ENCODE data around the gene PARP11. TPM values are rescaled to one million over a fixed set of nuclear protein-coding genes. Genes with fewer than 3 reads are reported as not detected.

Gene PARP11
- total and polyA plus RNA-seq, 2 donors (not counting 3 experiments of a cell fraction or from before 2014, with no cell fraction given), result 3.0 to 4.9 TPM

- no peaks in the 10 kb centered on the region for H3K36me3 ChIP-seq (ENCODE audit: control insufficient read depth in 2 of 2, extremely low read depth in 1 of 2, insufficient read depth in 2 of 2, low read length in 2 of 2)
- DNase-seq (ENCODE audit: low read depth, low spot score) (no peak), FAIRE-seq (no peak)
- dilution Hi-C loops (cut with MboI; ENCODE audit: extremely low pct_ligation_motif_present, low sequenced_read_pairs) (no loop called here), intact Hi-C loops (cut with micrococcal nuclease) (no loop called here)
- H3K27me3 ChIP-seq (ENCODE audit: control insufficient read depth in 2 of 2, insufficient read depth in 2 of 2, low read length in 2 of 2), result no peaks in the 10 kb centered on the region
- POLR2A ChIA-PET, result no interaction called here
- H3K4me2 ChIP-seq (ENCODE audit: insufficient read depth, low read length), result no peak overlapping the region
- H3K9ac ChIP-seq (replicated peaks; ENCODE audit: extremely low read depth, insufficient read depth, low read length), result no peak overlapping the region
- no peak overlapping the region for H3K4me3 ChIP-seq (replicated peaks in 1 of 3; ENCODE audit: insufficient read depth in 1 of 3, low read depth in 1 of 3, low read length in 3 of 3)
- no peak for TF ChIP-seq GATA2 (IDR thresholded peaks at IDR 0.05; ENCODE audit: insufficient read depth, insufficient read length, low read depth, low read length)
- TF ChIP-seq POLR2A (IDR thresholded peaks at IDR 0.05; ENCODE audit: low read depth, low read length), result no peak
- no peak for TF ChIP-seq POLR2AphosphoS5 (IDR thresholded peaks at IDR 0.05; ENCODE audit: insufficient read depth, low read depth, low read length)
- TF ChIP-seq, protein P1, sequence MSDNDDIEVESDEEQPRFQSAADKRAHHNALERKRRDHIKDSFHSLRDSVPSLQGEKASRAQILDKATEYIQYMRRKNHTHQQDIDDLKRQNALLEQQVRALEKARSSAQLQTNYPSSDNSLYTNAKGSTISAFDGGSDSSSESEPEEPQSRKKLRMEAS (IDR thresholded peaks at IDR 0.05; ENCODE audit: insufficient read depth, insufficient read length), result no peak
- no peak for TF ChIP-seq MYC (IDR thresholded peaks at IDR 0.05; ENCODE audit: low read depth, low read length)
- CTCF ChIA-PET, result no interaction called here
- H2AFZ ChIP-seq (ENCODE audit: low read depth, low read length), result no peak overlapping the region
- BruUV-seq (replicated peaks), result no TSS peak
- no peaks in the 10 kb centered on the region for H3K9me3 ChIP-seq (replicated peaks; ENCODE audit: control insufficient read depth, insufficient read depth, low read length)
- no peaks in the 10 kb centered on the region for H3K9me1 ChIP-seq (replicated peaks; ENCODE audit: control insufficient read depth, extremely low read depth, insufficient read depth, low read length)
- peaks cover 13% of the 10 kb centered on the region for H3K4me1 ChIP-seq (ENCODE audit: control insufficient read depth, extremely low read depth, insufficient read depth, low read length)
- H4K20me1 ChIP-seq (replicated peaks; ENCODE audit: control insufficient read depth, extremely low read depth, insufficient read depth, low read length), result no peaks in the 10 kb centered on the region
- no peak overlapping the region for H3K27ac ChIP-seq (ENCODE audit: insufficient read depth, low read depth, low read length)
- no peaks in the 10 kb centered on the region for H3K79me2 ChIP-seq (ENCODE audit: control insufficient read depth, insufficient read depth, low read length)
These were observed 3.8 kb downstream of the PARP11 start for GRCh38 chr12:3869433-3869832.

DNA sequence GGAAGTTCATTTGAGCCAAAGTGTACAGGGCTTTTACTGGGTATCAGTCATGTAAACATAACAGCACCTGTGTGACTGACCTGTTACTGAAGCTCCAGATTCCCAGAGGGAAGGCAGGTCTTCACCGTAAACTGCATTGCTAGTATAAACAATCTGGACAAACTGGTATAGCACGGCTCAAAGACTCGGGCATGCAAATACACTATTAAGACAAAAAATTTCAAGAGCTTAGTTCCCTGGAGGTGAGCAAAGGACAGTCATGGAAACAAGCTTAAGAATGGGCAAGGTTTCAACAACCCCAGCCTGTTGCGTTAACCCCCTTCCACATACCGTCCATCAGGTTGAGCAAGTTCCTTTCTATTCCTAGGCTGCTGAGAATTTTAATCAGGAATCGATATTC lies 9.4 kb downstream of the PARP11 start:
- Histone ChIP-seq H3K4me2 (ENCODE audit: insufficient read depth, low read length) (no peak overlapping the region), H3K79me2 (ENCODE audit: control insufficient read depth, insufficient read depth, low read length) (no peaks in the 10 kb centered on the region), H3K4me1 (ENCODE audit: control insufficient read depth, extremely low read depth, insufficient read depth, low read length) (no peaks in the 10 kb centered on the region), H3K9me3 (replicated peaks; ENCODE audit: control insufficient read depth, insufficient read depth, low read length) (no peaks in the 10 kb centered on the region), H3K4me3 (replicated peaks in 1 of 3; ENCODE audit: insufficient read depth in 1 of 3, low read depth in 1 of 3, low read length in 3 of 3) (no peak overlapping the region), H4K20me1 (replicated peaks; ENCODE audit: control insufficient read depth, extremely low read depth, insufficient read depth, low read length) (no peaks in the 10 kb centered on the region), H2AFZ (ENCODE audit: low read depth, low read length) (no peak overlapping the region), H3K9me1 (replicated peaks; ENCODE audit: control insufficient read depth, extremely low read depth, insufficient read depth, low read length) (no peaks in the 10 kb centered on the region), H3K36me3 (ENCODE audit: control insufficient read depth in 2 of 2, extremely low read depth in 1 of 2, insufficient read depth in 2 of 2, low read length in 2 of 2) (no peaks in the 10 kb centered on the region), H3K9ac (replicated peaks; ENCODE audit: extremely low read depth, insufficient read depth, low read length) (no peak overlapping the region), H3K27ac (ENCODE audit: insufficient read depth, low read depth, low read length) (no peak overlapping the region), H3K27me3 (ENCODE audit: control insufficient read depth in 2 of 2, insufficient read depth in 2 of 2, low read length in 2 of 2) (no peaks in the 10 kb centered on the region)
- TF ChIP-seq POLR2AphosphoS5 (IDR thresholded peaks at IDR 0.05; ENCODE audit: insufficient read depth, low read depth, low read length), result no peak
- no peak for TF ChIP-seq EZH2 (IDR thresholded peaks at IDR 0.05; ENCODE audit: borderline replicate concordance, low read depth, low read length, severe bottlenecking)
- FAIRE-seq (no peak), DNase-seq (ENCODE audit: low read depth, low spot score) (no peak)
- dilution Hi-C loops (cut with MboI; ENCODE audit: extremely low pct_ligation_motif_present, low sequenced_read_pairs), result no loop called here
- no TSS peak for BruUV-seq (replicated peaks)
- ChIA-PET POLR2A (no interaction called here), CTCF (no interaction called here)
- intact Hi-C loops (cut with micrococcal nuclease), result no loop called here

All from endothelial cell of umbilical vein (primary cell).